Vagina (tissue), 2 donors: ENCODE measurements around the gene PLEKHG4B. TPM values are rescaled to one million over a fixed set of nuclear protein-coding genes. Genes with fewer than 3 reads are reported as not detected.
A peak's percentile ranks its signal among the peaks of the same experiment; 100 is the strongest.

Experiments
- DNase-seq, 2 donors: peaks; one replicate each; pipeline ENCODE4 v3.0.0-alpha.2; 2017; ENCODE audit errors: extremely low spot score in 2 of 2
- H3K27ac ChIP-seq: fragments of 200-600 bp; sonication (generic); one replicate; pipeline ENCODE4 v1.5.1; 2019
- H3K27me3 ChIP-seq: fragments of 200-600 bp; sonication (generic); one replicate; pipeline ENCODE4 v1.5.1; 2019
- H3K36me3 ChIP-seq, 2 donors: fragments of 200-600 bp; sonication (generic); one replicate each; pipeline ENCODE4 v1.5.1; 2017 to 2019
- H3K4me1 ChIP-seq: fragments of 200-600 bp; sonication (generic); one replicate; pipeline ENCODE4 v1.5.1; 2019
- H3K4me3 ChIP-seq, 2 donors: fragments of 200-600 bp; sonication (generic); 1 replicate in 1 of 2; 2 replicates in 1 of 2; pipeline ENCODE4 v1.5.1; 2016 to 2019
- H3K9me3 ChIP-seq: fragments of 200-600 bp; sonication (generic); one replicate; pipeline ENCODE4 v1.5.1; 2019
- CTCF ChIP-seq, 3 experiments: fragments of 450-650 bp in 2 of 3; fragments of 200-600 bp in 1 of 3; sonication (generic) in 1 of 3; IDR thresholded peaks; one replicate each; pipeline ENCODE4 v1.5.1; 2017 to 2019; ENCODE audit warnings: antibody characterized with exemption in 3 of 3, mild to moderate bottlenecking in 2 of 3, moderate library complexity in 2 of 3
- POLR2A ChIP-seq, 2 donors: fragments of 450-650 bp; IDR thresholded peaks; one replicate each; pipeline ENCODE4 v1.6.1; 2017; ENCODE audit warnings: antibody characterized with exemption in 2 of 2, mild to moderate bottlenecking in 2 of 2, moderate library complexity in 2 of 2
- POLR2AphosphoS5 ChIP-seq, 2 donors: sonication (generic); formaldehyde crosslinking; IDR thresholded peaks; one replicate each; pipeline ENCODE4 v1.9.0; 2017; ENCODE audit warnings: antibody characterized with exemption in 2 of 2, mild to moderate bottlenecking in 2 of 2, low read depth in 1 of 2; ENCODE audit not compliant: insufficient read depth in 1 of 2
- intact Hi-C: fragments of 100-400 bp; cut with DNase I; formaldehyde crosslinking; loops from one replicate; pipeline ENCODE4 v1.15.1; 2023
- total RNA-seq: library from RNA; depleted of rRNA; stranded (reverse); fragments of >200 nt; gene quantifications from one replicate; pipeline ENCODE4 v1.2.3, GENCODE V29; 2016

The PLEKHG4B gene
- total RNA-seq, 1 donor from 2014 or later = 0.74 TPM

DNA sequence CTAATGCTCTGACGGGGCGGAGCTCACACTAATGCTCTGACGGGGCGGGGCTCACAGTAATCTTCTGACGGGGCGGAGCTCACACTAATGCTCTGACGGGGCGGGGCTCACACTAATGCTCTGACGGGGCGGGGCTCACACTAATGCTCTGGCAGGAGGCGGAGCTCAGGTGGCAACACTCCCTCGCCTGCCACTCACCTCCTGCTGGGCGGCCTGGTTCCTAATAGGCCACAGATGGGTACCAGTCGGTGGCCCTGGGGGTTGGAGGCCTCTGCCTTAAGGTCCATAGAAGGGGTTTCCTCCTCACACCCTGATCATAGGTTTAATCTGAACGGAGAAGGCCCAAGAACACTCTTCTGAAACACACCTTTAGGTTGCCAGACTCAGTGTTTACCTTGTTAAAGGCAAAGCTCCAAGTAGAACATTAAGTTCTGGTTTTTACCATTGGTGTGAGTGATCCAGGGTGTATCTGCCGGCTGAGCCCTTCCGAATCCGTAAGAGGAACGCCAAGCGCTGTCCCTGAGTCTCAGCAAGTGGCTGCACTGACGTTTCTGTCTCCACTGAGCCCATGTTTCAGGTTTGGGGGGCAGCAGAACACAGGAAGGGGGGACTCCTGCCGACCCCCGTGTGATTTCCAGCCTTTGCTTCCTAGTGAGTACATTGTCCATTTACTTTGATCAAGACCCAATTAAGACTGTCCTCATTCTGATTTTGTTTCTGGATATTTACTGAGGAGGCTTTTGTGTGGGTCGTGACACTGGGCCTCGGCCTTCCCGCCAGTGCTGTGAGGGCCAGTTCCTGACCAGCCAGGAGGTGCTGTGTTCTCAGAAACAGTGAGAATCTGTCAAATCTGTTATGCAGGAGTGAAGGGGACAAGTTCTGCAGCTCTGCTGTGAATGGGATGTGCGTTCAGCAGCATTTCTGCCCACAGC lies 74.7 kb downstream of the PLEKHG4B start:
- Histone ChIP-seq H3K27me3 (no peaks in the 10 kb centered on the region), H3K9me3 (no peaks in the 10 kb centered on the region)

GRCh38 chr5:167511-167910 lies 75.5 kb downstream of the PLEKHG4B start:
- Histone ChIP-seq H3K36me3 (no peaks in the 10 kb centered on the region), H3K27ac (no peak overlapping the region), H3K4me1 (no peaks in the 10 kb centered on the region), H3K27me3 (no peaks in the 10 kb centered on the region), H3K9me3 (no peaks in the 10 kb centered on the region), H3K4me3 (no peak overlapping the region)
- no peak for DNase-seq
- no peak for TF ChIP-seq POLR2A (IDR thresholded peaks at IDR 0.05)
- TF ChIP-seq POLR2AphosphoS5 (IDR thresholded peaks at IDR 0.05; ENCODE audit: insufficient read depth in 1 of 2, low read depth in 1 of 2) = no peak
- no peak for TF ChIP-seq CTCF (IDR thresholded peaks at IDR 0.05)
- intact Hi-C loops = no loop called here

More for the DNA sequence above, 74.7 kb downstream of the PLEKHG4B start:
- DNase-seq = no peak
- Histone ChIP-seq H3K36me3 (no peaks in the 10 kb centered on the region), H3K27ac (no peak overlapping the region), H3K4me3 (no peak overlapping the region), H3K4me1 (no peaks in the 10 kb centered on the region)
- intact Hi-C loops = no loop called here
- TF ChIP-seq POLR2A (IDR thresholded peaks at IDR 0.05) (no peak), CTCF (IDR thresholded peaks at IDR 0.05) (no peak), POLR2AphosphoS5 (IDR thresholded peaks at IDR 0.05; ENCODE audit: insufficient read depth in 1 of 2, low read depth in 1 of 2) (no peak)

- no peak overlapping the region for H3K4me3 ChIP-seq
- no peaks in the 10 kb centered on the region for H3K36me3 ChIP-seq
- H3K27ac ChIP-seq = no peak overlapping the region
- TF ChIP-seq POLR2A (IDR thresholded peaks at IDR 0.05) (no peak), POLR2AphosphoS5 (IDR thresholded peaks at IDR 0.05; ENCODE audit: insufficient read depth in 1 of 2, low read depth in 1 of 2) (no peak), CTCF (IDR thresholded peaks at IDR 0.05) (no peak)
- H3K27me3 ChIP-seq = no peaks in the 10 kb centered on the region
- no peaks in the 10 kb centered on the region for H3K4me1 ChIP-seq
- H3K9me3 ChIP-seq = no peaks in the 10 kb centered on the region
- DNase-seq = no peak
- intact Hi-C loops = no loop called here
Observed at GRCh38 chr5:167982-168660, 76.2 kb downstream of the PLEKHG4B start.

DNA sequence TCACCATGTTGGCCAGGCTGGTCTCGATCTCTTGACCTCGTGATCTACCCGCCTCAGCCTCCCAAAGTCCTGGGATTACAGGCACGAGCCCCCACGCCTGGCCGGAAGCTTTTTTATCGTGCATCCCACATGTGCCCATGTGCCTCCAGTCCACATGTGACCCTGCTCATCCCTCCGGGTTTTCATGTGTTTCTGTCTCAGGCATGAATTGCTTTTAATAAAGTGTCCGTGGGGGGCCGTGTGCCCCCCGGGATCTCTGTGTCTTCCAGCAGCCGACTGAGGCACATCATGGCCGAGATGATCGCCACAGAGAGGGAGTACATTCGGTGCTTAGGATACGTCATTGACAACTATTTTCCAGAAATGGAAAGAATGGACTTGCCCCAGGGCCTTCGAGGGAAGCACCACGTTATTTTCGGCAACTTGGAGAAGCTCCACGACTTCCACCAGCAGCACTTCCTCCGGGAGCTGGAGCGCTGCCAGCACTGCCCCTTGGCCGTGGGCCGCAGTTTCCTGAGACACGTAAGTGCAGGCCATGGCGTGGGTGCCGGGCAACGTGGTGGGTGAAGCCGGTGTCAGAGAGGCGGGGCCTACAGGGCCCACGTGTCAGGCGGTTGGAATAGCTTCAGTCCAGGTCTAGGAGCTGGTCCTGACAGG lies 77.2 kb downstream of the PLEKHG4B start:
- Histone ChIP-seq H3K27ac (no peak overlapping the region), H3K4me3 (no peak overlapping the region), H3K9me3 (no peaks in the 10 kb centered on the region), H3K36me3 (no peaks in the 10 kb centered on the region), H3K27me3 (no peaks in the 10 kb centered on the region), H3K4me1 (no peaks in the 10 kb centered on the region)
- intact Hi-C loops = no loop called here
- TF ChIP-seq POLR2A (IDR thresholded peaks at IDR 0.05) (no peak), CTCF (IDR thresholded peaks at IDR 0.05) (no peak), POLR2AphosphoS5 (IDR thresholded peaks at IDR 0.05; ENCODE audit: insufficient read depth in 1 of 2, low read depth in 1 of 2) (peak in 1 of 2 donors; percentile 45)
- no peak for DNase-seq
